Caco-2 (cell line): ENCODE results near the gene GASK1B. TPM values are rescaled to one million over a fixed set of nuclear protein-coding genes. Genes with fewer than 3 reads are reported as not detected.

ENCODE experiments used
- BruUV-seq: library from RNA; stranded (reverse); fragments of 400-500 nt; replicated peaks from 2 replicates; lab custom pipeline; 2021; lab: Mats Ljungman, UMichigan
- CTCF ChIA-PET: fragments of 300-600 bp; sonication (Branson Sonifier 250); formaldehyde crosslinking; loops from one replicate; lab custom pipeline; 2022; ENCODE audit warnings: antibody characterized with exemption; lab: Charles Lee
- POLR2A ChIA-PET: fragments of 300-600 bp; sonication (Branson Sonifier 250); formaldehyde crosslinking; loops from one replicate; lab custom pipeline; 2022; ENCODE audit warnings: antibody characterized with exemption; lab: Charles Lee
- DNase-seq, 2 experiments: peaks; one replicate each; pipeline versions ENCODE4 v3.0.0 to v3.0.0-alpha.2; 2020 to 2022
- H3K27me3 ChIP-seq: replicated peaks from 2 replicates; pipeline ENCODE4 v1.6.0; 2011; ENCODE audit warnings: low read length; ENCODE audit not compliant: control insufficient read depth, insufficient read depth
- H3K36me3 ChIP-seq: 2 replicates; pipeline ENCODE4 v1.5.1; 2011; ENCODE audit warnings: low read length; ENCODE audit not compliant: control insufficient read depth, insufficient read depth
- H3K4me1 ChIP-seq: fragments of 250-450 bp; sonication (Bioruptor Pico); 2 replicates; pipeline ENCODE4 v1.5.1; 2020; ENCODE audit warnings: mild to moderate bottlenecking
- H3K4me3 ChIP-seq: 2 replicates; pipeline ENCODE4 v1.5.1; 2011; ENCODE audit warnings: low read depth, mild to moderate bottlenecking, control low read depth, low read length
- H3K9me3 ChIP-seq: fragments of 250-450 bp; sonication (Bioruptor Pico); 2 replicates; pipeline ENCODE4 v1.5.1; 2020; ENCODE audit warnings: mild to moderate bottlenecking, moderate library complexity
- H3K27ac Mint-ChIP-seq: one replicate; pipeline ENCODE4 v1.8.0; 2022; ENCODE audit warnings: mixed read lengths; ENCODE audit not compliant: unreplicated experiment
- H3K27me3 Mint-ChIP-seq: one replicate; pipeline ENCODE4 v1.8.0; 2022; ENCODE audit warnings: mixed read lengths; ENCODE audit not compliant: insufficient read depth, unreplicated experiment
- H3K36me3 Mint-ChIP-seq: one replicate; pipeline ENCODE4 v1.8.0; 2022; ENCODE audit warnings: mild to moderate bottlenecking, mixed read lengths; ENCODE audit not compliant: insufficient read depth, unreplicated experiment
- H3K4me1 Mint-ChIP-seq: one replicate; pipeline ENCODE4 v1.8.0; 2022; ENCODE audit warnings: low read depth, mixed read lengths; ENCODE audit not compliant: unreplicated experiment
- H3K4me3 Mint-ChIP-seq: one replicate; pipeline ENCODE4 v1.8.0; 2022; ENCODE audit warnings: mild to moderate bottlenecking, moderate library complexity, mixed read lengths; ENCODE audit not compliant: unreplicated experiment
- H3K9me3 Mint-ChIP-seq: one replicate; pipeline ENCODE4 v1.8.0; 2022; ENCODE audit warnings: mixed read lengths; ENCODE audit not compliant: unreplicated experiment
- intact Hi-C: fragments of 100-400 bp; cut with micrococcal nuclease; formaldehyde crosslinking; loops from one replicate; pipeline ENCODE4 v1.10.0; 2022; ENCODE audit not compliant: unreplicated experiment
- total RNA-seq: library from RNA; stranded (reverse); gene quantifications from 2 replicates; pipeline ENCODE4 v1.2.3, GENCODE V29; 2022
- TF ChIP-seq, protein P1 (sequence below), 2 experiments: fragments of 200-600 bp in 1 of 2; IDR thresholded peaks; 1 replicate in 1 of 2; 2 replicates in 1 of 2; pipeline versions ENCODE4 v1.5.1 to v1.8.0; 2011 to 2022; ENCODE audit warnings: antibody characterized with exemption in 1 of 2, control low read depth in 1 of 2, inconsistent platforms in 1 of 2, low read depth in 1 of 2, low read length in 1 of 2, mild to moderate bottlenecking in 1 of 2, moderate library complexity in 1 of 2; ENCODE audit not compliant: insufficient read depth in 1 of 2, severe bottlenecking in 1 of 2, unreplicated experiment in 1 of 2

Gene GASK1B
- total RNA-seq, 1 experiment from 2014 or later = 48.5 TPM

DNA sequence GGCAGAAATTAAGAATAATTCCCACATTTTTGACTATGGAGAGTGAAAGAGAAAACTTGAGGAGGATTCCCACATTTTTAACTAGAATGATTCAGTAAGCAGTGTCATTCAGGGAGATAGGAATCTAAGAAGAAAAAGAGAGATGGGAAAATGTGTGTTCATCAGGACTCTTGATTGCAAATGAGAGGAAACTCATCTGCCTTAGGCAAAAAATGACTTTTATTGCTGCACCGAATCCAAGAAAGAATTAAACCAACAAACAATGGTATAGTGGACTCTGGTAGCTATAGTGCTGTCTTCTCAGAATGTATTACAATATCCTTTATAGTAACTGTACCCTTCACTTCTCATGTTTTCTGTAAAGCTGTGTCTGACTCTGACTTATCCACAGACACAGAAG is 22.5 kb upstream of the GASK1B start:
- Histone ChIP-seq H3K9me3 (no peaks in the 10 kb centered on the region), H3K36me3 (peaks cover 1% of the 10 kb centered on the region; the same call in 1 of the 2 replicates), H3K4me3 (no peak overlapping the region), H3K27me3 (no peaks in the 10 kb centered on the region), H3K4me1 (no peaks in the 10 kb centered on the region)
- Mint-ChIP-seq H3K4me3 (no peak overlapping the region), H3K9me3 (no peaks in the 10 kb centered on the region), H3K4me1 (peaks cover 6% of the 10 kb centered on the region), H3K27ac (no peak overlapping the region), H3K27me3 (no peaks in the 10 kb centered on the region), H3K36me3 (peaks cover 10% of the 10 kb centered on the region)
- intact Hi-C loops = loop anchor here (10.0 kb wide), 1 partner anchor 430 kb away; no protein-coding TSS in a partner anchor
- BruUV-seq = no TSS peak
- POLR2A ChIA-PET = no interaction called here
- CTCF ChIA-PET = no interaction called here
- no peak for DNase-seq
- TF ChIP-seq, protein P1, sequence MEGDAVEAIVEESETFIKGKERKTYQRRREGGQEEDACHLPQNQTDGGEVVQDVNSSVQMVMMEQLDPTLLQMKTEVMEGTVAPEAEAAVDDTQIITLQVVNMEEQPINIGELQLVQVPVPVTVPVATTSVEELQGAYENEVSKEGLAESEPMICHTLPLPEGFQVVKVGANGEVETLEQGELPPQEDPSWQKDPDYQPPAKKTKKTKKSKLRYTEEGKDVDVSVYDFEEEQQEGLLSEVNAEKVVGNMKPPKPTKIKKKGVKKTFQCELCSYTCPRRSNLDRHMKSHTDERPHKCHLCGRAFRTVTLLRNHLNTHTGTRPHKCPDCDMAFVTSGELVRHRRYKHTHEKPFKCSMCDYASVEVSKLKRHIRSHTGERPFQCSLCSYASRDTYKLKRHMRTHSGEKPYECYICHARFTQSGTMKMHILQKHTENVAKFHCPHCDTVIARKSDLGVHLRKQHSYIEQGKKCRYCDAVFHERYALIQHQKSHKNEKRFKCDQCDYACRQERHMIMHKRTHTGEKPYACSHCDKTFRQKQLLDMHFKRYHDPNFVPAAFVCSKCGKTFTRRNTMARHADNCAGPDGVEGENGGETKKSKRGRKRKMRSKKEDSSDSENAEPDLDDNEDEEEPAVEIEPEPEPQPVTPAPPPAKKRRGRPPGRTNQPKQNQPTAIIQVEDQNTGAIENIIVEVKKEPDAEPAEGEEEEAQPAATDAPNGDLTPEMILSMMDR (IDR thresholded peaks at IDR 0.05; ENCODE audit: insufficient read depth in 1 of 2, low read depth in 1 of 2, low read length in 1 of 2, severe bottlenecking in 1 of 2, unreplicated experiment in 1 of 2) = no peak

DNA sequence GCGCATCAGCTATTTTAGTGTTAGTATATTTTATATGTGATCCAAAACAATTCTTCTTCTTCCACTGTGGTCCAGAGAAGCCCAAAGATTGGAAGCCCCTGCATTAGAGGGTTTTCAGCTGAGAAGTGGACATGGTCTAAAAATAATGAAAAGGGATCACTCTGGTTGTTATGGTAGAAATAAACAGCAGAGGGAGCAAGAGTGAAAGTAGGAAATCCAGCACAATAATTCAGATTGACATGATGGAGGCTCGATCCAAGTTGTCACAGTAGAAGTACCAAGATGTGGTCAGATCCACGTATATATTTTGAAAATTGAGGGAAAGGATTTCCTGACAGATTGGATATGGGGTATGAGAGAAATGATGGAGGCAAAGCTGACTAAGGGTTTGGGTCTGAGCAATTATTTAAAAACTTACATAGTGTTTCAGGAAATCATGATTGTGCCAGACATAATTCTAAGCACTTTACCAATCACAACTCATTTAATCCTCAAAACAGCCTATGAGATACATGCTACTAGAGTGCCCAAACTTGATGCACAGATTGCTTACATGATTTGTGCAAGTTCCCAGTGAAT is 20.4 kb upstream of the GASK1B start:
- no peaks in the 10 kb centered on the region for H3K9me3 Mint-ChIP-seq
- H3K27me3 ChIP-seq = no peaks in the 10 kb centered on the region
- H3K36me3 ChIP-seq = no peaks in the 10 kb centered on the region
- TF ChIP-seq, protein P1 (IDR thresholded peaks at IDR 0.05; ENCODE audit: insufficient read depth in 1 of 2, low read depth in 1 of 2, low read length in 1 of 2, severe bottlenecking in 1 of 2, unreplicated experiment in 1 of 2) = peak; percentile 35 to 44
- H3K27ac Mint-ChIP-seq = no peak overlapping the region
- CTCF ChIA-PET = interaction anchor here (0.6 to 2.2 kb wide), 3 partner anchors 10 to 62 kb away, joined by 3 to 7 read pairs (median 4); partner anchors contain the start of gene TMEM144
- H3K27me3 Mint-ChIP-seq = no peaks in the 10 kb centered on the region
- no peaks in the 10 kb centered on the region for H3K4me1 ChIP-seq
- peaks cover 7% of the 10 kb centered on the region for H3K36me3 Mint-ChIP-seq
- no peak overlapping the region for H3K4me3 Mint-ChIP-seq
- intact Hi-C loops = loop anchor here (1.0 to 10.0 kb wide), 3 partner anchors 17 to 432 kb away; partner anchors contain the start of gene TMEM144
- no peaks in the 10 kb centered on the region for H3K9me3 ChIP-seq
- no TSS peak for BruUV-seq
- POLR2A ChIA-PET = no interaction called here
- no peak overlapping the region for H3K4me3 ChIP-seq
- peaks cover 6% of the 10 kb centered on the region for H3K4me1 Mint-ChIP-seq
- peak in 1 of 2 experiments; percentile 37 for DNase-seq

DNA sequence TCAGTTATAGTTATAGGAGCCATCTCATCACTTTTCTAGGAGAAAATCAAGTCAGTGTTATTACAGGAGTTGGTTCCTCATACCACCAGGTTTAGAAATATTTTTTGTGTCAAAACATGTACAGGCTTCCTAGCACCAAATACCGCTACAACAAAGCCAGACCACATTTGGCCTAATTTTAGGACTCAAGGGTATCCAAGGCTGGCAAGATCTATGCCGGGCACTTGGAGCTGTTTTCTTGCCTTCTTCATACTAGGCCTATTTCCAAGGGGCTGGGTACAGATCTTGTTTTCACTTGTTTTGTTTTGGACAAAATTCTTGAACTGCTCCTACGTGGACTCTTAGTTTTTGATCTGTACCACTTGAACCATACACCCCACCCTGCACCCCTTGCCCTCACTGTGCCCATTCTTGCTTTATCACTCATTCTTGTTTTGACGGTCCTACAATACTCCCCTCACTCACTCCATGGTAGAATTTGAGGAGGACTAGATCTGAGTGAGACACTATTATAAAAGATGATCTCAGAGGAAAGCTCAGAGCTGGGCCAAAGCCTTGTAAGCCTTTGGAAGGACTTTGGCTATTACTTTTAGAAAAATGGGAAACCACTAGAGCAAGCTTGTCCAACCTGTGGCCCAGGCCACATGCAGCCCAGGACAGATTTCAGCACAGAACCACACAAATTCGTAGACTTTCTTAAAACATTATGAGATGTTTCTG is 19.8 kb upstream of the GASK1B start:
- no peak for DNase-seq
- TF ChIP-seq, protein P1 (IDR thresholded peaks at IDR 0.05; ENCODE audit: insufficient read depth in 1 of 2, low read depth in 1 of 2, low read length in 1 of 2, severe bottlenecking in 1 of 2, unreplicated experiment in 1 of 2) = no peak
- POLR2A ChIA-PET = no interaction called here
- Histone ChIP-seq H3K27me3 (no peaks in the 10 kb centered on the region), H3K4me3 (no peak overlapping the region), H3K9me3 (no peaks in the 10 kb centered on the region), H3K4me1 (no peaks in the 10 kb centered on the region), H3K36me3 (no peaks in the 10 kb centered on the region)
- Mint-ChIP-seq H3K27ac (no peak overlapping the region), H3K4me3 (no peak overlapping the region), H3K9me3 (no peaks in the 10 kb centered on the region), H3K27me3 (no peaks in the 10 kb centered on the region), H3K4me1 (peaks cover 6% of the 10 kb centered on the region), H3K36me3 (peaks cover 7% of the 10 kb centered on the region)
- CTCF ChIA-PET = interaction anchor here (0.6 to 2.2 kb wide), 3 partner anchors 10 to 63 kb away, joined by 3 to 7 read pairs (median 4); partner anchors contain the start of gene TMEM144
- intact Hi-C loops = loop anchor here (1.0 to 10.0 kb wide), 3 partner anchors 18 to 432 kb away; partner anchors contain the start of gene TMEM144
- BruUV-seq = no TSS peak
